ENCODE measurements around the gene UBXN2A.

The UBXN2A gene

DNA sequence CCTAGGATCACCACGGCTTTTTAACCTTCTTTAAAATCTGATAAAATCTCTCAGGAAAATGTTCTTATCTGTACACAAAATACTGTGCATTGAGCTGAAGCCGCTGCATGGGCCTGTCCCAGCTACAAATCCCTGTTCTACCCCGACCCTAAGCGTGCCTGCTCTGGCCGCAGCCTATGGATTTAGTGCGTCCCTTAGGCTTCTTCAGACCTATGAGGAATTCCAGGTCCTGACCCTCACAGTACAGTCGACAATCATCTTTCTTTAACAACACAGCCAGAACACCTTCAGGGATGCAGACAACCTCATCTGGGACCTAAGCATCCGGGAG, 107.4 kb downstream of the UBXN2A start:
- no peak for DNase-seq

DNA sequence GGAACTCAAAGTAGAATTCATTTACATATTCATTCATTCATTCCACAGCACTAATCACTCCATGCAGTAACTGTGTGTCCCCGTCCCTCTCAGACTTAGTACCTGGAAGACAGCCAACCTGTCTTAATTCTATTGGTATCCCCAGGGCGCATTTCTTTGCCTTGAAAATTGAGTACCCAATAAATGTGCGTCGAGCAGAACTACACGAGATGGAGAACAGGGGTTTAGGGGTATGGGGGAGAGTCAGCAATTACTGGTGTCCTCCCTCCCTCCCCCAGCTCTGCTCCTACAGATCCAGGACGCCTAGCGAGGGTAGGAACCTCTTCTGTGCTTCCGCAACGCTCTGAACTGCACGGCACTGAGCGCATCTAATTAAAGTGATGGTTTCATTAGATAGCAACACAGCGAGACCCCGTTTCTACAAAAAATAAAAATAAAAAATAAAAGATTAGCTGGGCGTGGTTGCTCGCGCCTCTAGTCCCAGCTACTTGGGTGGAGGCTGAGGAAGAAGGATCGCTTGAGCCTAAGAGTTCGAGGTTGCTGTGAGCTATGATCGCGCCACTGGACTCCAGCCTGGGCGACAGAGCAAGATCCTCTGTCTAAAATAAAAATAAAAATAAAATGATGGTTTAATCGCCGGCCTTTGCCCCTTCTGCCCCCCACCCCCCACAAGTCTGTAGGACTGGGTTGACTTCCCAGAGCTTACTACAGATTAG, 108.7 kb downstream of the UBXN2A start:
- no peak for DNase-seq

DNA sequence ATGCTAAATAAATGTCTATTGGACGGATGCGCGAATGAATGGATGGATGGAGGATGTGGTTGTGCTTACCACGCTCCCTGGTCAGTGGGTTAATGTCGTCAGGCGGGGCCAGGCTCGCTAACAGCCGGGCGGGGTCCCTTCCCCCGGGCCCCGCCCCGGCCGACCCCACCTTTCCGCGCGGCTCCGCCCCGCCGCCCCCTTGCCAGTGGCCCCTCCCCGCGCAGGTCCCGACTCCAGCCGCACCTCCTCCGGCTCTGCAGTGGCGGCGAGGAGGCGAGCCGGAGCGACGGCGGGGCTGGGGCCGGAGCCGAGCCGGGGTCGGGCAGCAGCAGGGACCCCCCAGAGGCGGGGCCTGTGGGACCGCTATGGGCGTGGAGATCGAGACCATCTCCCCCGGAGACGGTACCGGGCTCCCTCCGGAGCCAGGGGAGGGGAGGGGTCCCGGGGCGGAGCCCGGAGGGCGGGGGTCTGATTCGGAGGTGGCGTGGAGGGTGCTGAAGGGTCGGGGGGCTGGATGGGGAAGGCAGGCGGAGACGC, 109.3 kb downstream of the UBXN2A start, which contains the start of gene FKBP1B:
FKBP1B (plus strand) TSS at position 257 of the 537 bp plus-strand sequence; CDS start at position 366, 109 bp downstream.
- DNase-seq: peak; percentile 85

DNA sequence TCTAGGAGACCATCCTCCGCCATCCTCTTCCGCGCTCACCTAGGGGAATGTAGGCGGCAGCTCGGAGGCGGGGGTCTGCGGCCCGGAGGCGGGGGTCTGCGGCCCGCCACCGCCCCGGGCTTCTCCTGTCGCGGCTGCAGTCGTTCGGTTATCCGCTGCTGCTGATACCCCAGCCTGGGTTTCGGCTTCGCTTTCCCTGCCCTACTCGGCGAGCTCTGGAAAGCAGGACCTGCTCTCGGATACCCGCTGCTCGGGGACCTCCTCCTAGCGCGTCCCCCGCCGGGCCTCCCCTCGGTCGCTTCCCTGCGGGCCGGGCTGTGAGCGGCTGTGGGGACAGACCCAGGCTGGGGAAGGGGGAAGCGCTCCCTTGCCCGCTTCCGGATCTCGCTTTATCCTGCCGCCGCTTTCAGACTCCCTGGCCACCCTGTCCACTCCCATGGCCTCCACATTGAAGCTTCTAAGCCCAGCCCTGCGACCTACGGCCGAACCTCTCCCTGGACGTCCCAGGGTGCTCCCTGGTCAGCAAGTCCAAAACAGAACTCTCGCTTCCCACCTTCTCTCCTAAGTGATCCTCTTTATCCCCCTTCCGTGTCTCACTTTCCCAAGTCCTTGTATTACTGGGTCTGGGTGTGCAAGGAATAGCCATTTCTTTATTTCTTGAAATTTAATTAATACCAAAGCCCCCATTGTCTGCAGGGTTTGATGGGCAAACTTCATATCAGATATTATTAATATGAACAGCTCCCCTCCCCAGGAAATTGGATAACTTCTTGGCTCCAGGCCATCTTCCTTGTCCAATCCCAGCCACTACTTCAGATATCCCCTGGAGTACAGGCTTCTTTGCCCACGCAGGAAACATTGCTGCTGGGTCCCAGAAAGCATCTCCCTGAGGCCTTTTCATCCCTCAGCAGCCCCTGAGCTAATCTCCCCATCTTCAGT, 110.0 kb downstream of the UBXN2A start:
- DNase-seq: peak; percentile 64

DNA sequence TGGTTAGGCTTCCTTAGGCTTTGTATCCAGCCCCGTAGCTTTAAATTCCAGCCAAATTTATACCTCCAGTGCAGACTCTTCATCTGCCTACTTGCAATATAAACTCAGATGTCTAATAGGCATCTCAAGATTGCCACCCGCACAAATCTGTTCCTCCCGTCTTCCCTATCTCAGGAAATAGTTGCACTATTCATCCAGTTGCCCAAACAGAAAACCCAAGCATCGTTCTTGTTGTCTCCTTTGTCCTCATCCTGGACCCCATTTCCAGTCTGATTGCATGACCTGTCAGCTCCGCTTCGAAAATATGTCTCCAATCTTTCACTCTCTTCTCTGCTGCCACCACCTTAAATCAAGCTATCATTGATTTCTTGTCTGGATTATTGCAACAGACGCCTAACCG, 111.6 kb downstream of the UBXN2A start:
- DNase-seq: no peak

DNA sequence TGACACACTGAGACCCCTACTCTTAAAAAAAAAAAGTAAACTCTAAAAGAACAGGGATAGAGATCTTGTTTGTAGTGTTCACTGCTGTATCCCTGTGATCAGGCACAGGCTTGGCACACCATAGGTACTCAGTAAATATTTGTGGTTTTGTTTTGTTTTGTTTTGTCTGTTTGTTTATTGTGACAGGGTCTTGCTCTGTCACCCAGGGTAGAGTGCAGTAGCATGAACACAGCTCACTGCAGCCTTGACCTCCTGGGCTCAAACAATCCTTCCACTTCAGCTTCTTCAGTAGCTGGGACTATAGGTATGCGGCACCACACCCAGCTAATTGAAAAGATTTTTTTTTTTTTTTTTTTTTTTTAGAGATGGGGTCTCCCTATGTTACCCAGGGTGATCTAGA, 112.7 kb downstream of the UBXN2A start:
- no peak for DNase-seq
